HUES6 (cell line): ENCODE data around the gene HPCA.

Experiments used
- H3K27ac ChIP-seq: 2 replicates; pipeline ENCODE4 v1.7.0; 2013; ENCODE audit warnings: low read depth, mild to moderate bottlenecking, low read length, inconsistent platforms
- H3K27me3 ChIP-seq: 2 replicates; pipeline ENCODE4 v1.6.1; 2013; ENCODE audit warnings: low read length; ENCODE audit not compliant: control insufficient read depth, insufficient read depth
- H3K36me3 ChIP-seq: 2 replicates; pipeline ENCODE4 v1.6.1; 2013; ENCODE audit warnings: low read length; ENCODE audit not compliant: control insufficient read depth, insufficient read depth
- H3K4me1 ChIP-seq: 2 replicates; pipeline ENCODE4 v1.6.1; 2013; ENCODE audit warnings: low read length; ENCODE audit not compliant: control insufficient read depth, insufficient read depth
- H3K4me3 ChIP-seq: 2 replicates; pipeline ENCODE4 v1.5.1; 2013; ENCODE audit warnings: low read depth, low read length
- H3K9ac ChIP-seq: one replicate; pipeline ENCODE4 v1.6.1; 2013; ENCODE audit warnings: mild to moderate bottlenecking, low read length
- H3K9me3 ChIP-seq: 2 replicates; pipeline ENCODE4 v1.6.1; 2013; ENCODE audit warnings: low read depth, low read length; ENCODE audit not compliant: control insufficient read depth, insufficient read depth

The HPCA gene

GRCh38 chr1:32886004-32886827 is at the start of gene HPCA:
TSS of gene HPCA (plus strand) at chr1:32886491. CDS start at chr1:32888899, 2,408 bp downstream.
- Histone ChIP-seq H3K9ac (no peak within 1 kb of the TSS), H3K9me3 (no peaks in the 10 kb centered on the region), H3K27me3 (peaks cover 75% of the 10 kb centered on the region), H3K27ac (no peak within 1 kb of the TSS), H3K36me3 (no peaks in the 10 kb centered on the region), H3K4me3 (peak within 1 kb of the TSS; percentile 57), H3K4me1 (no peaks in the 10 kb centered on the region)

DNA sequence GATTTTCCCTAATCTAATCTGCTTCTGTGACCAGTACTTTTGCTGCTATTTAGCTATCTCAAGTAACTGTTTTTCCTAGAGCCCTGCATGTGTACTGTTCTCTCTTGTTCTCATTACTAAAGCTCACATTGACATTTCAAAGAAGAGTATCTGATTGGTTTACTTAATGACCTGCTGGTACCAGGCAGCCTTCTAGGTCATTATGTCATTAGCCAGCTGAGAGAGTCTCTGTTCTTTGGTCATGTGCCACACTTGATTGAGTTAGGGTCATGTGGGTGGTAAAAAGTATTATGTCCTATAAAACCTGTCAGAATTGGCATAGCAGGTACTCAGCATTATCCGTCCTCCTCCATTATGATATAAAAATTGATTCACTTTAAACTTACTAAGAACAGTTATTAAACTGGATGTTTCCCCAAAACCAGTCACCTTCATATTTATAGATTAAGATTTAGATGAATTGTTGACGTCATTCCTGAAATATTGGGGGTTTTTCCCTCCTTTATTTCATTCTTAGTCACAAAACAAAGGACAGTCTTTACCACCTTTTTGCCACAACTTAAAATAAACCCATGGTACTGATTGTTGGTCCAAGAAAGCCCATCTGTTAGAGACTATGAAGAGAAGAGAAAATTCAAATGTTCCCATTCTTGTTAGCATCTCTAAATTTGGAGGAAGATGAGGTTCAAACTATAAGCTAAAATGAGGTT is 37.8 kb upstream of the HPCA start:
- Histone ChIP-seq H3K9ac (no peak overlapping the region), H3K9me3 (no peaks in the 10 kb centered on the region), H3K36me3 (peaks cover 41% of the 10 kb centered on the region), H3K27ac (no peak overlapping the region), H3K4me3 (no peak overlapping the region), H3K27me3 (no peaks in the 10 kb centered on the region), H3K4me1 (peaks cover 10% of the 10 kb centered on the region; the same call in 1 of the 2 replicates)

DNA sequence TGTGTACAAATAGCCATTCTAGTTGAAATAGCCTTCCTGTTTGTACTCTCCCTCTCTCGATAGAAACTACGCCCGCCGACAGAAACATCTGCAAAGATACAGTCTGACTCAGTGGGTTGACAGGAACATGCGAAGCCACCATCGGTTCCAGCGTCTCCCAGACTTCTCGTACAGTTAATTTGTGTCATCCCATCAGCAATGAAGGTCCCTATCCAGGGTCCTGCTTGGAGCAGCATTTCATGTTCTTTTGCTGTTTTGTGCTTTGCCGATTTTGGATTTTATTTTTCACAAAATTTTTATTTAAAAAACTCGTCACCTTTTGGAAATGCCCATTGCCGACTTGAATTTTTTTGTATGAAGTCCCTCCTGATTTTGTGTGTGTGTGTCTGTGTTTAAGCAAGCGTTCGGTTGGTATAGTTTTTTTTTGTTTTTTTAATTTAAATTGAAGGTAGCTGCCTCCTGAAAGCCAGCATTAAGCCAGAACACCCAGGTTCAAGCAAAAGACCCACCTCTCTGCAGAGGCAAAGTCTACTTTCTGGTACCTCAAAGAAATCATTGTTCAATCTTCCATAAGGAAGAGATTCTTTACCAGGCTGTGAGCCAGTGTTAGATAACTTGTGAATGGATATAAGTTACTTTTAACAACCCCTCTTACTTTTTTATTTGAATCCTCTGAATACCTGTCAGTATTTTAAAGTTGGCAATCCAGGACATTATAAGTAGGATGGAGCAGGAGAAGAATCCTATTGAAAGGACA is 30.3 kb upstream of the HPCA start:
- Histone ChIP-seq H3K36me3 (peaks cover 69% of the 10 kb centered on the region), H3K9me3 (no peaks in the 10 kb centered on the region), H3K27me3 (no peaks in the 10 kb centered on the region), H3K4me3 (no peak overlapping the region), H3K4me1 (peaks cover 1% of the 10 kb centered on the region; the same call in 1 of the 2 replicates), H3K9ac (no peak overlapping the region), H3K27ac (no peak overlapping the region)

DNA sequence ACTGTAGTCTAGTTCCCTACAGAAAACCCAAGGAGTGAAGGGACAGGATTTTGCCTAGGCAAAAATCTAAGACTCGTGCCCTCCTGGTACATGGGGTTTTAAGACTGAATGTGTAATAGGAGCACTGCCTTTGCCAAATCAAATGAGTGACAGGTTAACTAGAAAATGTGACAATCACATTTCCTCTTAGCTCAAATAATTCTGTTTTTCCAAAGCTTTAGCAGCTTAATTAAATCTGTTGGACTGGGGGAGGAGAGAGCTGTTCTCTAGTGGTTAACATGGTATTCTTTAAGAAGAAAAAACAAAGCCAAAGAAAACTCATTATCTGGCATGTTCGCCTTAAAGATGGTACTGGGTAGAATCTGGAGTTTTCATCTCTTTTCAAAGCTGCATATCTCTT is 28.2 kb upstream of the HPCA start:
- Histone ChIP-seq H3K27me3 (no peaks in the 10 kb centered on the region), H3K36me3 (peaks cover 76% of the 10 kb centered on the region), H3K9ac (no peak overlapping the region), H3K4me3 (no peak overlapping the region), H3K9me3 (no peaks in the 10 kb centered on the region), H3K4me1 (no peaks in the 10 kb centered on the region), H3K27ac (no peak overlapping the region)

DNA sequence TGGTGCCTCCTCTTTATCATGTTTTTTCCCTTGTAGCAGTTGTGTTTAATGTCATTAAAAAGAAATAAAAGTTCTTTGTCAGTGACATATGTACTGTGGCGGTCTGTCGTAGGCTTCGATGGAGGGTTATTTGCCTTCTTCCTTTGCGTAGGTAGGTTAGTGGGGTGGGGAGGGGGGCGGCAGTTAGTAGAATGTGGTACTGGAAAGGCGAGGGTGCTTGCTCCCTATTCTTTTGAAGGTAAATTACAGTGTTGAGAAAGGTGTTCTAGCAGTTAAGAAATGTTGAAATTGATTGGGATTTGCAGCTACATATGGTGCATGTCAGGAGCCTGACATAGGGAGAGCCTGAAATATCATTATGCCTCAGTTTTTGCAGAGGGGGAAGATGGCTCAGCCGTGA is 27.5 kb upstream of the HPCA start:
- H3K4me1 ChIP-seq: no peaks in the 10 kb centered on the region
- no peak overlapping the region for H3K9ac ChIP-seq
- H3K27me3 ChIP-seq: no peaks in the 10 kb centered on the region
- no peak overlapping the region for H3K4me3 ChIP-seq
- H3K9me3 ChIP-seq: no peaks in the 10 kb centered on the region
- no peak overlapping the region for H3K27ac ChIP-seq
- H3K36me3 ChIP-seq: peaks cover 76% of the 10 kb centered on the region

DNA sequence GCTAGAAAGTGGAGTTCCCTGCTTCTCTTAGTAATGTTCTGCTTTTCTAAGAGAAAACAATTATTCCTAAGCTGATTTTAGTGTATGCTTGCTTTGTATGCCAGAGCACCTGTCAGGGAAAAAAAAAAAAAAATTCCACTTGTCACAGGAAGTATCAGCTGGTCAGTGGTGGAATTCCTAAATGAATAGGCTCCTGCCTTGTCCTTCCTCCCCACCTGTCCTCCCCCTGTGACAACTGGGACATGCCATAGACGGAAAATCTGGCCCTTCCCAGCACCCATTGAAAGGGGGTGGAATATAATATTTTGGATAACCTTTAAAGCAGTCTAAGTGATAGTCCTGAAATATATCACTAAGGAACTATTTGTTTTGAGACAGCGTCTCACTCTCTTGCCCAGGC is 26.4 kb upstream of the HPCA start:
- H3K9me3 ChIP-seq: no peaks in the 10 kb centered on the region
- H3K27ac ChIP-seq: no peak overlapping the region
- no peak overlapping the region for H3K4me3 ChIP-seq
- no peaks in the 10 kb centered on the region for H3K4me1 ChIP-seq
- H3K27me3 ChIP-seq: no peaks in the 10 kb centered on the region
- H3K9ac ChIP-seq: no peak overlapping the region
- H3K36me3 ChIP-seq: peaks cover 72% of the 10 kb centered on the region

DNA sequence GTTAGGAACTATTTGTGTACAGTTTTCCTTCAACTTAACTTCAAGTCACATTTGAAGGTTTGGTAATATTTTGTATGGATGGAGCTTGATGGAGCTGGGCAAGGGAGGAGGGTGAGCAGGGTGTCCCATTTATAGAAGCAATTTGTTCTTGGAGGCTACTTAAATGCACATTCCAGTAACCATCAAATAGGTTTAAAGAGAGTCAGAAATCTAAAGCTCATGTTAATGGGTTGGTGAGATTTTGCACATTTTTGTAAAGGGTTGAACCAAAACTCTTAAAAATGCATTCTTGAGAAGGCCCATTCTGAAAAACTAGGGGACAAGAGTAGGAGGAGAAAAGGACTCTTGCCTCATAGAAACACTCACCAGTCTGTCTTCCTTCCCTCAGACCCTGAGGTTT is 25.7 kb upstream of the HPCA start:
- Histone ChIP-seq H3K9ac (no peak overlapping the region), H3K27me3 (no peaks in the 10 kb centered on the region), H3K36me3 (peaks cover 66% of the 10 kb centered on the region), H3K27ac (no peak overlapping the region), H3K4me1 (no peaks in the 10 kb centered on the region), H3K4me3 (no peak overlapping the region), H3K9me3 (no peaks in the 10 kb centered on the region)

DNA sequence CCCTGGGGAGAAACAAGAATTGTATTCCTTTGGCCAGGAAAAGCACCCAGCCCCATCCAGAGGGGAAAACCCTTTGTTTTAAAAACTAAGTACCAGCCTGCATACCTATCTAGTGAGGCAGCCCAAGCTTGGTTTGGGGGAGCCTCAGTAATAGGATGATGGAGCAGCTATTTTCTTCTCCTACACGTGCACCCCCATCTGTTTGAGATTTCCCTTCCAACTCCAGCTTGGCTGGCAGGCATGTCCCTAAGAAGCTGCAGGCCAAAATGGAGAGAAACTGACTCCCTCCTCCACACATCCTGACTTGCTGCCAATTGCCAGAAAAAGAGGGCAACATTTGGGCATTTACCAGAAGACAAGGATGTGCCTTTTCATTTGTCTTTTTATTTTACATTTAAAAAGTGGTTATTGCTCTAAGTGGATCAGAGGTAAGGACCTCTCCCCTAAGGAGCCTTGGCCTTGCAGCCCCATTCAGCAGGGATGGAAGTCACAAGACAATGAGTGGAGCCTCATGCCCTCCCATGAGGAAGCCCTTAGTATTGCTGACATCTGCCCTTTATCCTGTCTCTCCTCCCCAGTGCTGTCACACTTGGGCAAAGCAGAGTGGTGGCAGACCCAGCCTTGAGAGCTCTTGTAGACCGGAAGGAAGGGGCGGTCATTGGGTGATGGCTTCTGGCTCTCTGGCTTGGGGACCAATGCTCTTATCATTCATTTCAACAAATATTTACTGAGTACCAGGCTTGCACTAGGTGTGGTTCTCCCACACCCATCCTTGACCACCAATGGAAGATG is 24.2 kb upstream of the HPCA start:
- no peak overlapping the region for H3K4me3 ChIP-seq
- H3K9ac ChIP-seq: no peak overlapping the region
- no peaks in the 10 kb centered on the region for H3K27me3 ChIP-seq
- peaks cover 51% of the 10 kb centered on the region for H3K36me3 ChIP-seq
- H3K27ac ChIP-seq: no peak overlapping the region
- H3K4me1 ChIP-seq: no peaks in the 10 kb centered on the region
- H3K9me3 ChIP-seq: no peaks in the 10 kb centered on the region

GRCh38 chr1:32863218-32863880 is 22.9 kb upstream of the HPCA start:
- H3K9ac ChIP-seq: no peak overlapping the region
- no peaks in the 10 kb centered on the region for H3K4me1 ChIP-seq
- H3K36me3 ChIP-seq: peaks cover 43% of the 10 kb centered on the region
- no peak overlapping the region for H3K27ac ChIP-seq
- no peak overlapping the region for H3K4me3 ChIP-seq
- H3K9me3 ChIP-seq: no peaks in the 10 kb centered on the region
- H3K27me3 ChIP-seq: no peaks in the 10 kb centered on the region

DNA sequence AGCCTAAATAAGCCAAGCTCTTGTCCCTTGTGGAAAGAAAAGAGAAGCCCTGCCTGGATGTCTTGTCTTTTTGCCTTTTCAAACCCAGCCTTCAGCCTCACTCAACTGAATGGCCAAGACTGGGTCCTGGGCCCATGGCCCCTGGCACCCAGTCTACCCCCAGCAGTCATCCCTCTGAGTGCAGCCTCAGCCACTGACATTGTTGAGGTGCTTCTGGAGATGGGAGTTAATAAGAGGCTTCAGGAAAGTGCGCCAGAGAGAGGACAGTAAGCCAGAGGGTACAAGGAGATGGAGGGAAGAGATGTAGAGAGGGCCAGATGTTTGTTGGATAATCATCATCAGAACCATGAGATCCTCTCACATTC is 22.4 kb upstream of the HPCA start:
- Histone ChIP-seq H3K4me1 (no peaks in the 10 kb centered on the region), H3K4me3 (no peak overlapping the region), H3K9me3 (no peaks in the 10 kb centered on the region), H3K9ac (no peak overlapping the region), H3K27ac (no peak overlapping the region), H3K27me3 (no peaks in the 10 kb centered on the region), H3K36me3 (peaks cover 38% of the 10 kb centered on the region)
